GM20431 (cell line): Measurements from ENCODE around the gene PSTPIP2.
"Not testable (repeated sequence)": the region's sequence is repeated elsewhere in the genome, so short reads cannot be mapped to it uniquely, and the experiment has no call there.

ENCODE experiments used
- in situ Hi-C: fragments of 300-500 bp; cut with MseI, MboI; formaldehyde crosslinking; loops from one replicate; pipeline ENCODE4 v1.15.0; 2020; ENCODE audit warnings: low sequenced_read_pairs; ENCODE audit not compliant: unreplicated experiment

The PSTPIP2 gene

GRCh38 chr18:45997700-45998151 lies 74.3 kb downstream of the PSTPIP2 start:
- in situ Hi-C loops: no loop called here

DNA sequence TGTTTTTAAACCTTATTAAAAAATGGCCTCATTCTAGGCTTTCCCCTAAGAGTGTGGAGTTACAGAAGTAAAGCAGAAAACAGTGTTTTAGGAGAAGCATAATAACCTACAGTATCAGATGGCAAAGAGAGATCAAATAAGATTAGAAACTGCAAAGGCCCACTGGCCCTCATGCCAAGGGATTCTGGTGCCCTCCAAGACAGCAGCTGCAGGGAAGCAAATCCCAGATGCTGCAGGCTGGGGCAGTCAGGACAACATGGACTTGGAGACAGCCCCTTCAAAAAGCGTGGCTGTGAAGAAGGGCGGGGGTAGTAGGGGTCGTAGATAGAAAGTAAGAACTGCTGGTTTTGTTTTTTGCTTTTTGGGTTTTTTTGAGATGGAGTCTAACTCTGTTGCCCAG lies 76.6 kb downstream of the PSTPIP2 start:
- in situ Hi-C loops: no loop called here

DNA sequence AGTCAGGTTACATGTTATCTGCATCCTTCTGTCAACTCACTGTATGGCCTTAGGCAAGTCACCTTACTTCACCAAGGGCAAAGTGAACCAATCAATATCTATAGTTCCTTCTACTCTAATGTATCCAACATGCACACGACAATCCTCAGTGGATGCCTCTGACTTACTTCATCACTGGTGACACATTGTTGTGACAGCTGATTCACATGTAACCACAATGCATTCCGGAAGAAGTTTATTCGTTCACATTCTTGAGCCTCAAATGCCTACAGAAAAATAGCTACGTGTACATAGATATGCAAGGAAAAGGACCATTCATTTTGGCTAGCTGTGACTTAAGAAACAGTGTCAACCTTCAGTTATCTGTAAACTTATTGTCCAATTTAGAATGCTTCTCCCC lies 78.6 kb downstream of the PSTPIP2 start:
- in situ Hi-C loops: no loop called here

- in situ Hi-C loops: not testable (repeated sequence)
These were observed 79.5 kb downstream of the PSTPIP2 start for GRCh38 chr18:45992527-45992926.

DNA sequence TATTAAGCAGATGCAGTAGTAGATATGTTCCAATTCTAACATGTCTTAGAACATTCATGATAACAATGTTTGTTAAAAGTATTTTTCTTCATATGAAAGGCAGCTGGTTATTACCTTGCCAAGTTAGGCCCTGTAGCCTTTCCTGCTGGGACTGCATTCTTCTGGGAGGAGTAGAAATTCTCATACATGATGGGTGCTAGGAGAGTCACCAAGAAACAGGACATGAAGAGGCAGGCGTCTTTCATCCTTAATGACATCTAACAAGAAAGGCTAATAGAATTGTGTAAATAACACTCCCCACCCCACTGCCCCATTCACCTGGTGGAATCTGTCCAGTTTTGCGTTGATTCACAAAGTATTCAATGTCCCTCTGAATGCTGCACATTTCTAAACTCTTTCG lies 80.3 kb downstream of the PSTPIP2 start:
- in situ Hi-C loops: no loop called here

DNA sequence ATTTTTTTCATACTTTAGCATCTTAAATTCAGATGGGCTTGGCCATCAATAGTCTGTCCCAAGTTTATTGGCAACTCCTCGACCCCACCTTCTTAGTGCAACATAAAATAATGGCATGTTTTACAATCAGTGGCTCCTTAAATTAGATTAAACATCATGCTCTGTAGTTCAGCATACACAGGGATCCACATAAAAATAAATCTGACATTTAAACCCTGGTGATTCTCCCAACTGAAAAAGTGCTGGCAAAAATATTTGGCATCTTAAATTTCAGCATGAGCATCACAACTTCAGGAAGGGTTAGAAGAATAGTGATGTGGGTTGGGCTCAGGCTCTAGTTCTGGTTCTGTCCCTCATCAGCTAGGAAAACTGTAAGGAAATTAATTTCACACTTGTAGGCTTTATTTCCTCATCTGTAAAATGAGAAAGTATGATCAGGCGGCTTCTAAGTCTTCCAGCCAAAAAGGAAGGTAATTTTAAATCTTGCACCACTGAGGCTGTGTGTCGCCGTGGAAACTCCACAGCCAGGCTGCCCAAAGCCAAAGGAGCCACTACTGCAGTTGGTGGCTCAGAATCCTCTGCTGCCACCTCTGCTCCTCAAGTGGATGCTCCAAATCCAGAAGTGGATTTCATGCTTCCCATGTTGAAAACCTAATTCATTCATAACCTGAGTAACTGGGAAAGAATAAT lies 87.4 kb downstream of the PSTPIP2 start:
- in situ Hi-C loops: no loop called here

GRCh38 chr18:45981821-45982220 lies 90.2 kb downstream of the PSTPIP2 start:
- in situ Hi-C loops: no loop called here

GRCh38 chr18:45980229-45980628 lies 91.8 kb downstream of the PSTPIP2 start:
- in situ Hi-C loops: no loop called here

GRCh38 chr18:45978084-45978483 lies 94.0 kb downstream of the PSTPIP2 start:
- in situ Hi-C loops: no loop called here

- in situ Hi-C loops: no loop called here
These were observed 95.1 kb downstream of the PSTPIP2 start for GRCh38 chr18:45976974-45977373.

DNA sequence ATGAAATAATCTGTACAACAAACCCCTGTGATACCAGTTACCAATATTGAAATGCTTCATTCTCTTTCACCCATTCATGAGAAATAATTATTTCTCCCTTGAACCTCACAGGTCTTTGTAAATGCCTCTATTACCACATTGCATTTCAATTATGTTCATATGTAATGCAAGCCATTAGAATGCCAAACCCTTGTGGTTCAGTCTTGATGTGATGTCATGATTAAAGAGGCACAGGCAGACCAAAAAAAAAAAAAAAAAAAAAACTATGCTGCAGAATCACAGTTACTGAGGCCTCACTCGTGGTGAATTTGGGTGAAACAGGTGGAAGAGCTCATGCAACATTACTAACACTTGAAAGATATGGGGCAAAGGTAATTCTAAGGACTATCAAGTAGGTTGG lies 95.5 kb downstream of the PSTPIP2 start:
- in situ Hi-C loops: no loop called here

DNA sequence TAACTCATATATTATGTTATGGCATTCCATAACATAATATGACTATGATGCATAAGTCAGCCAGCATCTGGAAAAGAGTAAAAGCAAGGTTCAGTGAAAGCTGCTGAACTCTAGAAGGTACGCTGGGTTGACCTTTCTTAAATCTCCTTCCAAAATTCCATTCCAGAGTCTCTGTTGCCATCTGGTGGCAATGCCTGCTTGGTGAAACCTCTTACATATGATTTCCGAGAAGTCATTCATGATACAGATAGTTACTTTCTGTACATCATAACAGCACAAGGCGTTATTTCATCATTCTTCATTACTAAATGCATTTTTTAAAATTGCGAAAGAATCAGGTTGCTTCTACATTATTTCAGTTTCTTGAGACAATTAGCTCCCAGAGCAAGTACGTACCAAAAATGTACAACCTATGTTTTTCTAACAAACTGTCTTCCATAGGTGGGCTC lies 97.9 kb downstream of the PSTPIP2 start:
- in situ Hi-C loops: no loop called here

DNA sequence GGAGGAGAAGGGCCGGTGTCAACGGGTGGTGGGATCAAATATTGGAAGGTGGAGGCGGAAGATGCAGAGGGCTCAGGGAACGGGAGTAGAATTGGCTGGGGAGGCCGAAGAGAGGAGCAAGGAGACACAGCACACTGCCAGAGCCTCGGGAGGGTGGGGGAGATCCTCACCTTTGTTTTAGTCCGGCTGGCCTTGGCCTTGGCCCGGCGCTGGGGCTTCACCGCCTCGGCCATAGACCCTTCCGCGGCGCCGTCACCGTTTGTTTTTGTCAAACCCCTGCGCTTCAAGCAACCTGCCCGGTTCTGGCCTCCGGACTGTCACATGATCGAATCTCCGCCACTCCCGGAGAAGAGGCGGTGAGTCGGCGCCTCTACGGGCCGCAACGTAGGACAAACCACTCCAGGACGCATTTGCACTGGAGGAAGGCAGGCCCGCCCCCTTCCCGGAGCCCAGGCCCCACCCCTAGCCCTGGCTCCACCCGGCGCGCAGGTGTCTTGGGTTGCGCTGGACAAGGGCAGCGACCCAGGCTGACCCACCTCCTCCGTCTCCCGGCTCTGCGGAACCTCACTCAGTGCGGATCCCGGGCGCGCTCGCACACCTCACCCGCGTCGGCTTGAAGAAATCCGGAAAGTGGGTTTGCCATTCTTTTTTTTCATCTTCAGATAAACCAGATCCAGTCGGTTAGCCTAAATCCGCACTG lies 104.9 kb downstream of the PSTPIP2 start, which contains the start of gene EPG5:
Gene EPG5, minus strand, starts transcription at position 323 of the 700 bp plus-strand sequence. Its CDS starts 90 bp downstream, at position 233.
- in situ Hi-C loops: no loop called here

GRCh38 chr18:45964913-45965312 lies 107.1 kb downstream of the PSTPIP2 start:
- in situ Hi-C loops: not testable (repeated sequence)

GRCh38 chr18:45962866-45963265 lies 109.2 kb downstream of the PSTPIP2 start:
- in situ Hi-C loops: no loop called here

- in situ Hi-C loops: no loop called here
These were observed 109.6 kb downstream of the PSTPIP2 start for GRCh38 chr18:45962461-45962860.

- in situ Hi-C loops: not testable (repeated sequence)
These were observed 112.6 kb downstream of the PSTPIP2 start for GRCh38 chr18:45959484-45959883.

DNA sequence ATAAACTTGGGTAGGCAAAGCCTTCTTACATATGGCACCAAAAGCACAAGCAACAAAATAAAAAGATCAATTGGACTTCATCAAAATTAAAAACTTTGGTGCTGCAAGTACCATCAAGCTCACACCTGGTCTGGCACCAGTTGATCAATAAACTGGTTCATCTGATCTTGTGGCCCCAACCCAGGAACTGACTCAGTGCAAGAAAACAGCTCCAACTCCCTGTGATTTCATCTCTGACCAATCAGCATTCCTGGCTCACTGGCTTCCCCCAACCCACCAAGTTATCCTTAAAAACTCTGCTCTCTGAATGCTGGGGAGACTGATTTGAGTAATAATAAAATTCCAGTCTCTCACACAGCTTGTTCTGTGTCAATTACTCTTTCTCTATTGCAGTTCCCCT lies 113.3 kb downstream of the PSTPIP2 start:
- in situ Hi-C loops: no loop called here

DNA sequence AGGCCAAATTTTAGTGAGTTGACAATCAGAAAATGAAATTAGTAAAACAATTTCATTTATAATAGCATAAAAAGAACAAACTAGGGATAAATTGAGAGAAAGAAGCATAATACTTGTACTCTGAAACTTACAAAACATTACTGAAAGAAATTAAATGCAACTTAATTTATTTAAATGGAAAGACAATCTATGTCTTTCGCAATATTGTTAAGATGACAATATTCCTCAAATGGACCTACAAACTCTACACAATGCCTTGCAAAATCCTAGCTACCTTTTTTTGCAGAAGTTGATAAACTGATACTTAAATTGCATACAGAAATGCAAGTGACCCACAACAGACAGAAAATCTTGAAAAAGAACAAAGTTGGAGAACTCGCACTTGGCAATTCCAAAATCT lies 114.0 kb downstream of the PSTPIP2 start:
- in situ Hi-C loops: no loop called here

- in situ Hi-C loops: no loop called here
These were observed 115.0 kb downstream of the PSTPIP2 start for GRCh38 chr18:45957100-45957499.
